ENCODE results near the gene NOC4L.

DNA sequence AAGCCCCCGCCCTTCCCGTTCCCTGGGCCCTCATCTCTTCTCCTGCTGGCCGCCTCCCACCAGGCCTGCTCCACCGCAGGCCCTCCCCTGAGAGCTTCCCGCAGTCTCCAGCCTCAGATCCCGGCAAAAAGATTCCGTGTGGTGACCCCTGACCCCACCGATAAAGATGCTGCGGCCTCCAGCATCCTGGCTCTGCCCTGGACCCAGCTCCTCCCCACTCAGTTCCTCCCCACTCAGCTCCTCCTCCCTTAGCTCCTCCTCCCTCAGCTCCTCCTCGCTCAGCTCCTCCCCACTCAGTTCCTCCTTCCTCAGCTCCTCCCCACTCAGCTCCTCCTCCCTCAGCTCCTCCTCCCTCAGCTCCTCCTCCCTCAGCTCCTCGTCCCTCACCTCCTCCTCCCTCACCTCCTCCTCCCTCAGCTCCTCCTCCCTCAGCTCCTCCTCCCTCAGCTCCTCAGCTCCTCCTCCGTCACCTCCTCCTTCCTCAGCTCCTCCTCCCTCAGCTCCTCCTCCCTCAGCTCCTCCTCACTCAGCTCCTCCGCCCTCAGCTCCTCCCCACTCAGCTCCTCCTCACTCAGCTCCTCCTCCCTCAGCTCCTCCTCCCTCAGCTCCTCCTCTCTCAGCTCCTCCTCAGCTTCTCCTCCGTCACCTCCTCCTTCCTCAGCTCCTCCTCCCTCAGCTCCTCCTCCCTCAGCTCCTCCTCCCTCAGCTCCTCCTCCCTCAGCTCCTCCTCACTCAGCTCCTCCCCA is 17.0 kb downstream of the NOC4L start:
- TF ChIP-seq CTCF (conservative IDR thresholded peaks at IDR 0.05) (no peak), ZFX (IDR thresholded peaks at IDR 0.05) (no peak)
